LNCAP (cell line): ENCODE data around the gene HOXA5.
A peak's percentile ranks its signal among the peaks of the same experiment; 100 is the strongest.

Source experiments
- CTCF ChIP-seq: fragments of 450-650 bp; IDR thresholded peaks from 2 replicates; pipeline ENCODE4 v1.5.1; 2017; ENCODE audit warnings: mild to moderate bottlenecking

The HOXA5 gene

GRCh38 chr7:27151931-27152815 is 8.7 kb upstream of the HOXA5 start, which contains the start of gene HOXA3:
HOXA3 (minus strand) TSS chr7:27152583; CDS start chr7:27110640, 41,943 bp downstream.
- no peak for TF ChIP-seq CTCF

- TF ChIP-seq CTCF = no peak
These were observed 8.0 kb upstream of the HOXA5 start for GRCh38 chr7:27151341-27151930.

- peak; percentile 92 for TF ChIP-seq CTCF
These were observed 7.3 kb upstream of the HOXA5 start for GRCh38 chr7:27150568-27151340.

- TF ChIP-seq CTCF = no peak
These were observed 6.5 kb upstream of the HOXA5 start for GRCh38 chr7:27149842-27150567.

- no peak for TF ChIP-seq CTCF
These were observed 5.5 kb upstream of the HOXA5 start for GRCh38 chr7:27148756-27149641.

- TF ChIP-seq CTCF = no peak
These were observed 4.7 kb upstream of the HOXA5 start for GRCh38 chr7:27148031-27148755.
